ENCODE results near the gene CCDC158.
"Not testable (repeated sequence)": the region's sequence is repeated elsewhere in the genome, so short reads cannot be mapped to it uniquely, and the experiment has no call there.

The CCDC158 gene

DNA sequence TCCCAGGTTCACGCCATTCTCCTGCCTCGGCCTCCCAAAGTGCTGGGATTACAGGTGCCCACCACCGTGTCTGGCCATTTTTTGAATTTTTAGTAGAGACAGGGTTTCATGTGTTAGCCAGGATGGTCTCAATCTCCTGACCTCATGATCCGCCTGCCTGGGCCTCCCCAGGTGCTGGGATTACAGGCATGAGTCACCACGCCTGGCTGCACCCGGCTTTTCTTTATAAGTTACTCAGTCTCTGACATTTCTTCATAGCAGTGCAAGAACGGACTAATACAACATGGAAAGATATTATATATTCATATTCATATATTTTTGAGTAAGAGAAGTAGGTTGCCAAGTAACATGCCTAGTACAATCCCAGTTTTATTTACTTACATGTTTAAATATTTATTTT lies 36.9 kb upstream of the CCDC158 start:
- no peak overlapping the region for H3K27ac ChIP-seq
- TF ChIP-seq, protein P1, sequence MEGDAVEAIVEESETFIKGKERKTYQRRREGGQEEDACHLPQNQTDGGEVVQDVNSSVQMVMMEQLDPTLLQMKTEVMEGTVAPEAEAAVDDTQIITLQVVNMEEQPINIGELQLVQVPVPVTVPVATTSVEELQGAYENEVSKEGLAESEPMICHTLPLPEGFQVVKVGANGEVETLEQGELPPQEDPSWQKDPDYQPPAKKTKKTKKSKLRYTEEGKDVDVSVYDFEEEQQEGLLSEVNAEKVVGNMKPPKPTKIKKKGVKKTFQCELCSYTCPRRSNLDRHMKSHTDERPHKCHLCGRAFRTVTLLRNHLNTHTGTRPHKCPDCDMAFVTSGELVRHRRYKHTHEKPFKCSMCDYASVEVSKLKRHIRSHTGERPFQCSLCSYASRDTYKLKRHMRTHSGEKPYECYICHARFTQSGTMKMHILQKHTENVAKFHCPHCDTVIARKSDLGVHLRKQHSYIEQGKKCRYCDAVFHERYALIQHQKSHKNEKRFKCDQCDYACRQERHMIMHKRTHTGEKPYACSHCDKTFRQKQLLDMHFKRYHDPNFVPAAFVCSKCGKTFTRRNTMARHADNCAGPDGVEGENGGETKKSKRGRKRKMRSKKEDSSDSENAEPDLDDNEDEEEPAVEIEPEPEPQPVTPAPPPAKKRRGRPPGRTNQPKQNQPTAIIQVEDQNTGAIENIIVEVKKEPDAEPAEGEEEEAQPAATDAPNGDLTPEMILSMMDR (conservative IDR thresholded peaks at IDR 0.05) = no peak

DNA sequence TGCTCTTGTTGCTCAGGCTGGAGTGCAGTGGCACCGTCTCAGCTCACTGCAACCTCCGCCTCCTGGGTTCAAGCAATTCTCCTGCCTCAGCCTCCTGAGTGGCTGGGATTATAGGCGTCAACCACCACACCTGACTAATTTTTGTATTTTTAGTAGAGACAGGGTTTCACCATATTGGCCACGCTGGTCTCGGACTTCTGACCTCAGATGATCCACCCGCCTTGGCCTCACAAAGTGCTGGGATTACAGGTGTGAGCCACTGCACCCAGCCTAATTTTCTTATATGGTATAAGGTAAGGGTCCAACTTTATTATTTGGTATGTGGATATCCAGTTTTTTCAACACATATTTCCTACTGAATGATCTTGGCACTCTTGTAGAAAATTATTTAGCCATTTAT lies 33.1 kb upstream of the CCDC158 start:
- not testable (repeated sequence) for H3K27ac ChIP-seq

DNA sequence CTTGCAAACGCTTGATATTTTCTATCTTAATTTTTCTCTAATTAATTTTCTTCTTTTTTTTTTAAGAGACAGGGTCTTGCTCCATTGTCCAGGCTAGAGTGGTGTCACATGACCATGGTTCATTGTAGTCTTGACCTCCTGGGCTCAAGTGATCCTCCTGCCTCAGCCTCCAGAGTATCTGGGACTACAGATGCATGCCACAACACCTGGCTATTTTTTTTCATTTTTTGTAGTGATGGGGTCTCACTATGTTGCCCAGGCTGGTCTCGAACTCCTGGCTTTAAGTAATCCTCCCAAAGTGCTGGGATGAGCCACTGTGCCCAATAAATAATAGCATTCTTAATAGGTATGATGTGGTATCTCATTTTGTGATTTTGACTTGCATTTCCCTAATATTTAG lies 32.3 kb upstream of the CCDC158 start:
- TF ChIP-seq, protein P1 (conservative IDR thresholded peaks at IDR 0.05) = no peak

DNA sequence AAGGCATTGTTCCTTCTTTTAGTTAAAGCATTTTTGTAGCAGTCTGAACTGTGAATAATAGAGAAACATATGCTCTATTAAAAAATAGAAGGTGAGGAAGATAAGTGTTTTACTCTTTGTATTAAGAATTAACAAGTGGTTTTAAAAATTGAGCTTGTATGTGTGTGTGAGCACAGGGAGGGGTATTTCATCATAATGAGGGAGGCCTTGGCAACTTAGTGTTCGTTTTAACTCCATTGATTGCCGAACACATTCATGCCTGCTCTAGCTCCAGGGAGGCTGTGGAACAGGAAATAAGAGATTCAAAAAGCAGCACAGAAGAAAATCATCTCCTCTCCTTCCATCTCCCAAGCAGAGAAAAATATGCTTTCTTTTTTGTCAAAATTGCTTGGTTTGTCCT lies 28.9 kb upstream of the CCDC158 start:
- H3K27ac ChIP-seq = no peak overlapping the region
- TF ChIP-seq, protein P1 (conservative IDR thresholded peaks at IDR 0.05) = no peak

More for the DNA sequence above, 32.3 kb upstream of the CCDC158 start:
- H3K27ac ChIP-seq = no peak overlapping the region

DNA sequence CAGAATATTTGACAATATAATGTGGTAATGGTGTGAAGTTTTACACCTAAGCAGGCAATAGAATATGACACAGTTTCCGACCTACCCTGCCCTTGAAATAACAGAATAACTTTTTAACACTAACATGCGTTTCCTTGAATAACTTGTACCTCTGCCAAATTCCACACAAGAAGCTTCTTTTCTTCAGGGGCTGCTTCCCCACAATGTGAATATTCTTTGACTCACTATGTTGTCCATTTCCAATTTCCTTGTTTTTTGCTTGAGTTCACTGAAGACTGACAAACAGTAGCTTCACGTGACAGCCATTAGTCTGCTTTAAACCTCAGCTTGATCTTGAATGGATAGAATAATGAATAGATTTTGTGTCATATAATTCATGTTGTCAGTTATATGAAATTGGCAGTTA lies 28.4 kb upstream of the CCDC158 start:
- H3K27ac ChIP-seq = no peak overlapping the region
- TF ChIP-seq, protein P1 (conservative IDR thresholded peaks at IDR 0.05) = no peak

DNA sequence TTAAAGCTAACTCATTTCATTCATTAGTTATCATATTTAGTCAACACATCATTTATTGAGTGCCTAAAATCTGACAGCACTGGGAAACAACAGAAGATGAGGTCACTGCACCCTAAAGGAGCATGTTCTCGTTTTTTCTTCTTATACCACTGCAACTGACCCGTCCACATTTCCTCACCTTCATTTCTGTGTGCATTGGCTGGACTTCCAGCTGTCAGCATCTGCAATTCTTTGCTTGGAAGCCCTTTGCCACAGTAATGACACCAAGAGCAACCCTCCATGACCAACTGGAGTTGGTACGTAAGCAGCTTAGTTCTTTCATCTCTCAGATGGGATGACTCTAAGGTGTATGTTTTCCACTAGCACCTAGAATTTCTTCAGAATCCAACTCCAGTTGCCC lies 27.3 kb upstream of the CCDC158 start:
- H3K27ac ChIP-seq = no peak overlapping the region
- TF ChIP-seq, protein P1 (conservative IDR thresholded peaks at IDR 0.05) = no peak

DNA sequence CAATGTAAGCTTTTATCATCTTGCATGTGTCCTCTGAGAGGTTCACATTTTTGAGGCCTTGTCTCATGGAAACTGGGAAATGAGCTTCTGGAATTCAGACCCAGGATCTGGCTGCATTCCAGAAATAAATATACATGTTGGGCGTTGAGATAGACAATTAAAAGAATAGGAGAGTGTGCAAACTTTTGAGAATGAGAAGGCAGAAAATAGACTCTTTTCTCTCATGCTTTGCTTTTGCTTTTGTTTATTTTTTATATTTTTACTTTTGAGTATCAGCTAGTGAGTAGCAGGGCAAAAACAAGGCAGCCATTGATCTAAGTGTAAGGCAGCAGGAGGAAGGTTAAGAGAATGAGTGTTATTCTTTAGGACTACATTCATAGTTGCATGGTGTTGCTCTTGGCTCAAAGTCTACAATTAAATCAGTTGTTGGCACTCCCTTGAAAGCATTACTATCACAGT lies 26.5 kb upstream of the CCDC158 start:
- TF ChIP-seq, protein P1 (conservative IDR thresholded peaks at IDR 0.05) = no peak
- no peak overlapping the region for H3K27ac ChIP-seq

DNA sequence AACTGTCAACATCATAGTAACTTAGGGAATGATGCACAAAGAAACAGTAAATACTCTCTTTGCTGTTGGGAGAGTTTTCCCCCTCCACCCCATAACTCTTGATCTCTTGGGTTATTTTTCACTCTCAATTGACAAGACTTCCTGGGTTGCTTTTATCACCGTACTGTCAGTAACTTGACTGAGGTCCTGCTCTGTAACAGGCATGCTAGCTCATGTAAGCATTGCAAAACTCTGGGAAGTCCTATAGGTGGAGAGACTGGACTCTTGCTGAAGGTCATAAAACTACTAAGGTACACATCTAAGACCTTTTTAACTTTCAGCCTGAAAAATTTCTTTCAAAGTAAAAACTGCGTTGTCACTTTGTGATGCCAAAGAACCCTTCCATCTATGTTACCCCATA lies 25.0 kb upstream of the CCDC158 start:
- H3K27ac ChIP-seq = no peak overlapping the region
- TF ChIP-seq, protein P1 (conservative IDR thresholded peaks at IDR 0.05) = no peak

Data from VCaP (cell line).